KBM-7 (cell line): ENCODE results near the gene SERPINB3.
"Not testable (repeated sequence)": the region's sequence is repeated elsewhere in the genome, so short reads cannot be mapped to it uniquely, and the experiment has no call there.

ENCODE experiments used
- DNase-seq: peaks from one replicate; pipeline ENCODE4 v3.0.0-alpha.2; 2015
- in situ Hi-C: fragments of 300-500 bp; cut with MboI; formaldehyde crosslinking; loops from 2 replicates; pipeline ENCODE4 v1.14.3; 2020; ENCODE audit warnings: low sequenced_read_pairs, low pct_unique_long_range_greater_than_20kb, mixed read lengths

SERPINB3 gene

DNA sequence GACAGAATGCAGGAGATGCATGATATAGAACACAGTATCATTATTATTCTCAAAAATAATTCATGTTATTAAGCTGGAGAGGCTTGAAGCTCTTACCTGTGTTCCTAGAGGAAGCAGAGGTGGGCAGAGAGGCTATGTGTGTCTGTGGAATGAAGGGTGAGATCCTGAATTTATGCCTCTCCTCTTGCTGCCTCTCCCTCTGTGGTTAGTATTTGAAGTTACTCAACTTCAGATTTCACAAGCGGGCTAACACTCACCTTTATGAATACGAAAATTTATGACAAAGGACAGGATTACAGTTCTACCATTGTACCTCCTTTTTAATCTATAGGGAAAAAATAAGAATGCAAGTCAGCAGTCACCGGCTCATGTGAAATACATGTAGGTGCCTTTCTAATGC lies at the start of gene SERPINB3:
SERPINB3 (minus strand) TSS at position 144 of the 400 bp plus-strand sequence. CDS start 677 bp downstream, outside the sequence.
- in situ Hi-C loops, DNase-seq: not testable (repeated sequence)

- no peak for DNase-seq
- in situ Hi-C loops = no loop called here
Measured at GRCh38 chr18:63708650-63709049, 47.0 kb upstream of the SERPINB3 start.

GRCh38 chr18:63707816-63708215 lies 46.1 kb upstream of the SERPINB3 start:
- in situ Hi-C loops = no loop called here

GRCh38 chr18:63705401-63705800 lies 43.7 kb upstream of the SERPINB3 start:
- in situ Hi-C loops = no loop called here
- no peak for DNase-seq

More at GRCh38 chr18:63707816-63708215, 46.1 kb upstream of the SERPINB3 start:
- DNase-seq = no peak

DNA sequence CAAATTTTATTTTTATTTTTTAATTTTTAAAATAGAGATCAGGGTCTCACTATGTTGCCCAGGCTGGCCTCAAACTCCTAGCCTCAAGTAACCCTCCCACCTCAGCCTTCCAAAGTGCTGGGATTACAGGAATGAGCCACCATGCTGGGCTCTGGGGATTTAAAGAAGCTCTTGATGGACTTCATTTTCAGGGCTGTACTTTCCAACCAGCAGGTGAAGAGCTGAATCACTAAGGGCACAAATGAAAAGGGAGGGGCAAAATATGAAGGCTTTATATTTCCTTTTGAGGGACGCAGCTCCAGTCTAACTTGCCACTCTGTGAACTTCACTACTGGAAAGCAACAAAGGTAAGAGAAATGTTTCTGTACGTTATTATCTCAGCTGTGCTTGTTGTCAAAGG lies 41.0 kb upstream of the SERPINB3 start, which contains the start of gene SERPINB11:
SERPINB11 (plus strand) TSS at position 301 of the 400 bp plus-strand sequence. CDS start 7,234 bp downstream, outside the sequence.
- DNase-seq = no peak
- in situ Hi-C loops = no loop called here

GRCh38 chr18:63701952-63702351 lies 40.3 kb upstream of the SERPINB3 start:
- in situ Hi-C loops = no loop called here

DNA sequence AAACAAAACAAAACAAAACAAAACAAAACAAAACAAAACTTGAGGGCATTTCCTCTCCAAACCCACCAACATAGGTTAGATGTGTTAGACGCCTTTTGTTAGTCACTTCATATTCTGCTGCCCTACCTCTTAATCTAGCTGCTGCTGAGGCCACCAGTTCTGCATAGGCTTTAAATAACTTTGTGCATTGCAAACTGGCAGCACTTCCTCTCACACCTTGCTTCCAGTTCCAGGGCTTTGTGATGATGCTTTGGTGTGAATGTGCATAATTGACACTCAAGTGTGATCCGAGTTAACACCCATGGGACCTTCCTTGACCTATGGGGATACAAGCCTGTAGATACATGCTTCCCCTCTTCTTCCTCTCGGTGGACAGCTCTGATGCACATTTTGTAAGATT lies 38.8 kb upstream of the SERPINB3 start:
- in situ Hi-C loops = no loop called here
- no peak for DNase-seq

More at GRCh38 chr18:63701952-63702351, 40.3 kb upstream of the SERPINB3 start:
- DNase-seq = no peak

- no peak for DNase-seq
- in situ Hi-C loops = no loop called here
Measured at GRCh38 chr18:63697097-63697660, 35.5 kb upstream of the SERPINB3 start.

- DNase-seq = no peak
- in situ Hi-C loops = no loop called here
Measured at GRCh38 chr18:63689064-63689463, 27.4 kb upstream of the SERPINB3 start.

DNA sequence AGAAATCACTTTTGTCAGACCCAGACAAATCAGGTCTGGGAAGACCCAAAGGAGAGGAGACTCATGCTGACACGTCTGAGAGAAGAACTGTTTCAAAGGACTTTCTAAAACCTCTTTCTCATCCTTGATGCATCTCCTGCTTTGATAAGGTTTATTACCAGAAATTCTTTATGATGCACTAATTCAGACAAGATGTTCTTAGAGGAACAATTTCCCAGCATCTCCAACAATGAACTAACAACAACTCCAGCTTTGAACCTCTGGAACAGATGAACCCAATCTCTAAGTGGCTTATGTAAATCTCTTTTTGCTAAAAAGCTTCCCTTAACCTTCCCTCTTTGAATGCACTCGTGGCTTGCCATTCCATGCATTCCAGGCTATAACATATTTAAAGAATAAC lies 25.2 kb upstream of the SERPINB3 start:
- DNase-seq = no peak
- in situ Hi-C loops = no loop called here

GRCh38 chr18:63684718-63685117 lies 23.0 kb upstream of the SERPINB3 start:
- in situ Hi-C loops = no loop called here
- no peak for DNase-seq

DNA sequence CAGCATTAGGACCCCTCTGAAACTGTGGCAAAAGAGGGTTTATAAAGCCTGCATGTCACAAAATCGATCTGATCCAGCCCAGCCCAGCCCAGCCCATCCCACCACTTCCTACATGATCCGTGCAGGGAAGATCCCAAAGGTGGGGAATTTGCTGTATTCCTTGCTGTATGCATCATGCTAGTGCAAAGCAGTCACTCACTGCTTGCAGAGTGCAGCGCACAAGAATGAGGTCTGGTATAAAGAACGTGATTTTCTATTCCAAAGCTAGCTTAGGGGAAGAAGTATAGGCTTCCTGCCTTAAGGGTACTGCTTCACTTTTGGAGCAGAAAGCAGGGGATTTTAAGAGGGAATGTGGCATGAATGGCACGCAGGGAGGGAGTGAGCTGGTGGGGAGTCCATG lies 22.2 kb upstream of the SERPINB3 start:
- in situ Hi-C loops = no loop called here
- DNase-seq = no peak

DNA sequence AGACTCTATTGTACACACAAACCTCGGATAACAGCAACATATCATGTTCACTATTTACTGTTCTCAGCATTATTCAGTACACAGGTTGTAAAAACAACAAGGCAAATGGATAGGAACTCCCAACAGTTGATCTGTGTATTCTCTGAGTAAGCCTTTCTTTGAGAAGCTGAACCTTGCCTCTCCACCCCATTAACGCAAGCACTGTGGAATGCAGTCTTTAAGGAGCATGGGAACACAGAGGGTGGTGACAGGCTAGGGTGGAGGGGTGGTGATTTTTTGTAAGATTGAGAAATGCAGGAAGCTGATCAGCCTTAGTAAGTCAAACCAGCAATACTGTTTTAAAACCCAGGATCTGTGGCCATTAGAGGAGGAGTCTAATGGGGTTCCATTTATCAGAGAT lies 21.5 kb upstream of the SERPINB3 start:
- no peak for DNase-seq
- in situ Hi-C loops = no loop called here

GRCh38 chr18:63681449-63682340 lies 20.0 kb upstream of the SERPINB3 start:
- in situ Hi-C loops = no loop called here

DNA sequence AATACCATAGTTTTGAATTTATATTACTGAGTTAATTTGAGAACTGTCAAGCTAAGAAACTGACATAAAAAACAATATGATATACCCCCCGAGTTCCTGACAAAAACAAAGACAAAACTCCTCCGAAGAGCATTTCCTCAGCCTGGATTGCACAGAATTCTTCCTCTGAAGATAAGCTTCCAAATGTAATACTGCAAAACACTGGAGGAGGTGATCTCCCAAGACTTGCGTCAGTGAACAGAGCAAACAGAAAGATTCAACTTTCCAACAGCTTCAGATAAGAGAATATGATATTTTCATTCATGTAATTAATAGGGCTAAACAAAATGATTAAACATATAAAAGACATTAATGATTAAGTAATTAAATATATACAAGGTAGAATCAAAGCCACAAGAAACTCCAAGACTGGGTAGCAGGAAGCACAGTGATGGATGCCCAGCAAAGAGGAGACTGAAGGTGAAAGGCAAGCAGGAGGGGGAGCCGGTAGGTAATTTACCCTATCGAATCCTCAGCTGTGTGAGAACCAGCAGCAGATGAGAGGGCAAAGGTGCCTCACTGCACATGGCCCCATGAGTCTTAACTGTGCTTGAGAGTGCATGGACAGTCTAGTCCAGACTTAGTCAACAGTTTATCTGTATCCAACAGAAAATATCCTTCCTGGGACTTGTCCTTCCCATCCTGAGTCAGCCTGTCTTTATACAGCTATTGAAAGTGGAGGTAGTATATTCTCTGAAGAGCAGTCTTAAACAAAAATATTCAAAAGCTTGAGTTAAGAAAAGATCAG lies 18.3 kb upstream of the SERPINB3 start:
- in situ Hi-C loops = no loop called here
- DNase-seq = no peak

More at GRCh38 chr18:63681449-63682340, 20.0 kb upstream of the SERPINB3 start:
- DNase-seq = no peak

DNA sequence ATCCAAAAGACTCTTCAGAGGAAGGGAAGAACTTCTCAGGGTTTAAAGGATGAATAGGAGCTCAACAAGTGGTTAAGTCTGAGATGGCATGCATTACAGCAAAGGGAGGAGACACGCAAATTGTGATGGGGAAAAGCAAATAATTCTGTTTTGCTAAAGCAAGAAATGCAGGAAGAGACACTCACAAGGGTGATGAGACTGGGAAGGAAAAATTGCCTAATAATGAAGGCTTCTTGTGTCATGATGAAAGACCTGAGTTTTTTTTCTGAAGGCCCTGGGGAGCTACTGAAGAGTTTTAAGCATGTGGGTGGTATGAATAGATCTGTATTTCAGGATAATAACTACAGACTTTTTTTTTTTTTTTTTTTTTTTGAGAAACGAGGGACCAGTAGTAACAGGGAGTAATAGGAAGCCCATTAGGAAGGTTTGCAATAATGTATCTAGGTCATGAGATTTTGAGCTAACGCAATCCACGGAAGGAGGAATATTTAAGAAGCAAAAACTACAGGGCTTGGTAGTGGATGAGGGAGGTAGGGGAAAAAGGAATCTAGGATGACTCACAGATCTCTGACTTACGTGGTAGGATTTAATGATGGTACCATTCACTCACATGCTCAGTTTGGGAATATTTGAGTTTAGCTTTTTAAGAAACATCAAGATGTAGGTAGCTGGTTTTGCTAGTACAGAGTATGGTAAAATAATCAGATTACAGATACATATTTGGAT lies 16.0 kb upstream of the SERPINB3 start:
- DNase-seq = no peak
- in situ Hi-C loops = no loop called here

DNA sequence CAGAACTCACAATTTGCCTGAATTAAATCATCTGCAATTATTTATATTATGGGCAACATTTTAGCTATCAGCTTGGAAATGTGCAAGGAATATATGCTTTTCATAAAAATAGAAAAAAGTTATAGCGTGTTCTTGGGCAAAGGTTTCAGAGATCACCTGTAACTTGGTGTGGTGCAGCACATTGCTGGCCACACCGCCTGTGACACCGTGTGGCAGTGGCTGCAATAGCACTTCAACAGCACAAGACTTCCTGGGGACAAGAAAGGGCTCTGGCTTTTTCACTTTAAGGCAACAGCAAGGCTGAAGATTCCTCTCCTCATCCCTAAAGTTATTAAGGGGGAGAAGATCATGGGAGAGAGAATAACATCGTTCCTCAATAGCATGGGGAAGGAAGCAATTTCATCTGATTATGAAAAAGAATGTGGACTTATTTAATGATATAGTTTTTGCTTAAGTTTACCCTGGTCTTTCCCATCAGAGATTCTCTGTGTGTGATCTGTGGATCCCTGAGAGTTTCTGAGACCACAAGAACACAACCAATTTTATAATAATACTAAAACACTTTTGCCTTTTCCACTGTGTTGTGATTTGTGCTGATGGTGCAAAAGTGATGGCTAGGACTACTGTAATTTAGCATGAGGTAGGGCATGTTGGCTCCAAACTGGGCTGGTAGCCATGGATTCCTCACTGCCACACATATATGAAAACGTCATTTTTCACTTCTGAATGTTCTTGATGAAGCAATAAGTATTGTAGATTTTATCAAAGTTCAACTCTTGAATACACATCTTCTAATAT lies 15.0 kb upstream of the SERPINB3 start:
- DNase-seq = peak; percentile 1
- in situ Hi-C loops = no loop called here

GRCh38 chr18:63664571-63664970 lies 2.9 kb upstream of the SERPINB3 start:
- in situ Hi-C loops = no loop called here
- DNase-seq = no peak
